CD4-positive, alpha-beta T cell treated with Interleukin-1 beta for 1 hour (primary cell): ENCODE results near the gene MAP3K19.
"Not testable (repeated sequence)": the region's sequence is repeated elsewhere in the genome, so short reads cannot be mapped to it uniquely, and the experiment has no call there.

Experiments used
- DNase-seq, 2 donors: peaks; one replicate each; pipeline ENCODE4 v3.0.0-alpha.2; 2020 to 2022

Gene MAP3K19

GRCh38 chr2:135052042-135052876 is 5.0 kb upstream of the MAP3K19 start, which contains the start of gene RAB3GAP1:
Gene RAB3GAP1 (plus strand): TSS chr2:135052292. CDS start chr2:135052308, 16 bp downstream.
- peak; percentile 93 for DNase-seq

DNA sequence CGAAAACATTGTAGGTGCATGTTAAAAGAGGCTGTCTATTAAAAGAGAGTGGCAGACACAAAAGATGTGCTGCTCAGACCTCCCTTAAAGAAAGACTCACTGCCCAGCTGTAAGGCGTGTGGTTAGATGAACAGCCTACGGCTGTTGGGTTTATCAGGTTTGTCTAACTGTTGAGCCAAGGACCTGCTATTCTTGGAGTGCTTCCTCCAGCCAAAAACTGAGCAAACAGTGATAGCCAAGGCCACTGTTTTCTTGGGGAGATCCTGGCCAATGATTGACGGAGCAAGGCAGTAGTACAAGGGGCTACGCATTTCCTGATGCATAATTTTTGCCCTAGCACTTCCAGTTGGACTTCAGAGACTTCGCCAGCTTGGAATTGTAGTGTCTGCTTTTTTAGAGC is 3.4 kb upstream of the MAP3K19 start:
- DNase-seq: no peak

GRCh38 chr2:135050132-135050531 is 2.9 kb upstream of the MAP3K19 start:
- DNase-seq: no peak

- DNase-seq: no peak
These were observed 875 bp upstream of the MAP3K19 start for GRCh38 chr2:135048122-135048521.

GRCh38 chr2:135043345-135043744 is 3.9 kb downstream of the MAP3K19 start:
- DNase-seq: peak in 1 of 2 donors; percentile 19

DNA sequence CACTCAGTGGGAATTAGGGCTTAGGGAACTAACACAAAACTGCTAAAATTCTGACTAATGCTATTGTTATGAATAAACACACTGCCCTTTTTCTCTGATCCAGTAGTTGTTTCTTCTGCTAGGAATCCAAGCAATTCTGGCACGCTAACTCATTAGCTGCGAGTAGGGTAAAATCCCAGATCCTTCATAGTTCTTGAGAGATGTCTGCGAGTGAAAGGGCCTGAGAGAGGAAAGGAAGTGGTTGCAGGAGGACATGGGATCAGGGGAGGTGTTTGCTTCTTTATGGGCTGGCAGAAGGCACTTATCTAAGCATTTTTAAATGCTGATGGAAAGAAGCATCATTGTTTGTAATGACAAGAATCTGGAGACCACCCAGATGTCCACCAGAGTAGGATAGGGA is 9.4 kb downstream of the MAP3K19 start:
- no peak for DNase-seq

- not testable (repeated sequence) for DNase-seq
These were observed 14.0 kb downstream of the MAP3K19 start for GRCh38 chr2:135033216-135033615.

DNA sequence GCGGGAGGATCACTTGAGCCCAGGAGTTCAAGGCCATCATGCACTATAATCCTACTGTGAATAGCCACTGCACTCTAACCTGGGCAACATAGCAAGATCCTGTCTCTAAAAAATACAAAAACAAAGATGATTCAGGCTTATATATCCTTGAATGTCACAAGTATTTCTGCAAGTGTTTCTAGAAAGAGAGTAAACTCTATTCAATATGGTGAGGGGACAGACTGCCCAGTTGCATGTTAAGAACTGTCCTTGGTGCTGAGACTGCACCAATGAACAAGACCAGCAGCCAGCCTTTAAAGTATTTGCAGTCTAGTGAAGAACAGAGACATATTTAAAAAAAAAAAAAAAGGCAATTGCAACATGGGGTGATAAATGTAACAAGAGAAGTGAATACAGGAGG is 16.4 kb downstream of the MAP3K19 start:
- no peak for DNase-seq

DNA sequence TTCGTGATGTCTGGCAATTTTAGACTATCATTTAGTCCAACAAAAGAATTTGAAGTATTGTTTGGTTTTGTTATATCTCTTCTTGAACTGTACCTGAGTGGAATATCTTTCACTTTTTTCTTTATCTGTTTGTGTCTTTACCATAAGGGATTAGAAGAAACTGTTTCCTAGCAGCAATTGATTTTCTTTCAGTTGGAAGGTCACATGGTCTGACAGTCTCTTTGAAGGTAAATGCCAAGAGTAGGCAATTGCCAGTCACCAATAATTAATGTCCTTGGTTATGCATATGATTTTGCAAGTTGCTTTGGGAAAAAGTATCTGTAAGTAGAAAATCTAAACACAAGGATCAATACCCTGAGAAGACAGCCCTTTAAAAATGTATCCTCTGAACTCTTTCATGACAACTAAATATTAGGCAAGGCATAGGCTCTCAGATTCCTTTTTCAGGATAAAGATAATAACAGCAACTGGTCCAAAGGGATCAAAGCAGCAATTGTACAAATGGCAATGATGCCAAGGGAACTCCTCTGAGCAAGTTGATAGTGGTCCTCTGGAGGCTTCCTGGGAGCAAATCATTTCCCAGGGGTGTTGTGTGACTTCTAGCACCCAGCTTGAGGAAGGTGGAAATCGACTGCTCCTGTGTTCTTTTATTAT is 17.6 kb downstream of the MAP3K19 start:
- DNase-seq: no peak

DNA sequence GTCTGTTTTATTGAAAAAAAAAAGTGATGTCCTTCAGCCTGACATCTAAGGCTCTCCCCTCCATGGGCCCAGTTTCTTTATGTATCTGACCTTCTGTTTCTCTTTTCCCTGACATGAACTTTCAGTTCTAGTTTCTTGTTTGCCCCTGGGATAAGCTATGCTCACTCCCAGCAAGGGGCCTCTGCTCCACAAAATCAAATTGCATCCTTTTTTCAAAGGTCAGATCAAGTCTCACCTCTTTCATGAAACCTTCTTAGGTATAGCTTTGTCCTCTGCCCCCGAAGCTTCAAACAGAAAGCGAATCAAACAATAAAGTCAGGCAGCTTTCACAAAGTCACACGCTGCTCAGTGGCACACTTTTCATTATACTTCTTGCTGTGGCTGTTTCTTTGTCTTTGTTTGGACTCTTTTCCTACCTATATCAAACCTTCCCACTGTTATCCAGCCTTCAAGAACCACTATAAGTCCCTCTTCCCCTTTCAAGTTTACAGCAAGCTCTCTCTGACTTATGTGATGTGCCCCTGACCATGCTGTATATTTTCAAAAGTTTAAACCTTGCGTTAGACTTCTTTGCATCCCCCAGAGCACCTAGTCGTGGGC is 23.3 kb downstream of the MAP3K19 start:
- no peak for DNase-seq

- no peak for DNase-seq
These were observed 24.0 kb downstream of the MAP3K19 start for GRCh38 chr2:135022952-135023880.

- DNase-seq: no peak
These were observed 25.6 kb downstream of the MAP3K19 start for GRCh38 chr2:135021618-135022017.

GRCh38 chr2:135011633-135012032 is 35.6 kb downstream of the MAP3K19 start:
- DNase-seq: no peak

GRCh38 chr2:135010200-135010942 is 36.9 kb downstream of the MAP3K19 start:
- DNase-seq: no peak

DNA sequence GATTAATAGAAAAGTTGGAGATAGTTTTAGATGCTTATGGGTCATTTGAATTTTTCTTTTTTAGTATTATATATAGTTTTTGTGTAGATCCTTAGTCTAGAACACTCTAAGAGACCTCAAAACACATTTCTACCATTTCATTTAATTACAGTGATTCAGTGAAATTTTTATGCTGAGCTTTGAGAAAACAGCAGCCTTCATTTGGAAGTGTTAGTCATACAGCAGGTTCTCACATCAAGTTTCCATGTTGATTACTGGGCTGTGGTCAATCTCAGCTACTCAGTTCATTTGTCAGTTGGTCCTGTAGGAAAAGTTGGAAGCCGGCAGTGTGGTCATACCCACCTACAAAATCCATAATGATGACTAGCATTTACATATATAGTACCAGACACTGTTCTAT is 37.9 kb downstream of the MAP3K19 start:
- DNase-seq: no peak

DNA sequence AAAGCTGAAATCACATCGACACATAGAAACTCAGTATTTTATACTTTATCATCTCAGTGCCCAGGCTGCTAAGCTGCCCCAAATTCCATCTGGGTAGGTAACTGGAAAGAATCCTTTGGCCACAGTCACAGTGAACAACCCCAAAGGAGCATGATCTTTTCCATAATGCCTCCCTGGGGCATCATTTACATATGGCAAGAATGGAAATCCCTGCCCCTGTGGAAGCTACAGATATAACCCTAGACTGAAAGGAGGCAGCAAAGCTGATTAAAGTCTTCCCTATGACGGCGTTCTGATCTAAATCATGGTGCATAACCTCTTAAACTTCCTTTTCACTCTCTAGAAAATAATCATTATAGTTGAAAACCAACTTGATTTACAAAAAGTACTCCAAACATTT is 41.5 kb downstream of the MAP3K19 start:
- no peak for DNase-seq

- DNase-seq: peak; percentile 63 to 67
These were observed 43.1 kb downstream of the MAP3K19 start for GRCh38 chr2:135004005-135004746.

- no peak for DNase-seq
These were observed 44.4 kb downstream of the MAP3K19 start for GRCh38 chr2:135002836-135003235.

DNA sequence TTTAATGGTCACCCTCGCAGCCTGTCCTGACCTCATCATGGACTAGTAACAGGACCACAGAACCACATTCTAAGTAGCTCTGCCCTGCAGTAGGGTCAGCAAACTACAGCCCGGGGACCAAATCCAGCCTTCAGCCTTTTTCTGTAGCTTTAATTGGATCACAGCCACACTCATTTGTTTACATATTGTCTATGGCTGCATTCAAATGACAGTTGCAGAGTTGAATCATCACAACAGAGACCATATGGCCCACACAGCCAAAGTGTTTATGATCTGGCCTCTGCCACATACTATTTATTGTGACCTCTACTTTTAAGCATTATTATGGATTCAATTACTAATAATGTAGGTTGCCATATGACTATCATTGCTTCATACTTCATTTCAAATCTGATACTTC is 47.7 kb downstream of the MAP3K19 start:
- no peak for DNase-seq

GRCh38 chr2:134988994-134989605 is 58.1 kb downstream of the MAP3K19 start:
- peak in 1 of 2 donors; percentile 20 for DNase-seq

DNA sequence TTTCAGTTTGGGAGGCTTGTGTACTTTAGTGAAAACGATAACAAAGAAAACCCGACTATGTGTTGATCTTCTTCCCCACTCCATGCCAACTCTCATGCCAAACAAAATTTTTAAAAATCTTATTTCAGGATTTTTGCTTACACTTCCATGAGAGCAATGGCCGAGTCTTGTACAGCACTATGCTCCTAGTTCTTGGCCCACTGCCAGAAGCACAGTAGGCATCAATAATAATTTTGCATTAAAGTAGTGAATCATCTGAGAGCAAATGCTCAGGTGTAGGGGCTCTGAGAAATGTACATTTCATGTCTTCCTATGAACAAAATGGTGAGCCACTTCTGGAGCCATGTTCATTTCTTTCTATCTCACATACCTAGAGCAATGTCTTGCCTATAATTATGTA is 62.2 kb downstream of the MAP3K19 start:
- DNase-seq: no peak
